HEK293 (cell line): ENCODE results near the gene ASIC4.

Experiments
- AEBP2 ChIP-seq: fragments of 450-650 bp; formaldehyde crosslinking; IDR thresholded peaks from 2 replicates; pipeline ENCODE4 v1.5.1; 2016; ENCODE audit warnings: missing biosample characterization, missing genetic modification characterization, borderline replicate concordance
- FEZF1 ChIP-seq: fragments of 450-650 bp; formaldehyde crosslinking; IDR thresholded peaks from 2 replicates; pipeline ENCODE4 v1.5.1; 2016; ENCODE audit warnings: missing biosample characterization, missing genetic modification characterization
- ZNF202 ChIP-seq: fragments of 450-650 bp; formaldehyde crosslinking; IDR thresholded peaks from 2 replicates; pipeline ENCODE4 v1.5.1; 2016; ENCODE audit warnings: missing biosample characterization, missing genetic modification characterization, borderline replicate concordance
- ZNF311 ChIP-seq: fragments of 450-650 bp; formaldehyde crosslinking; IDR thresholded peaks from 2 replicates; pipeline ENCODE4 v1.5.1; 2017; ENCODE audit warnings: missing biosample characterization, missing genetic modification characterization, borderline replicate concordance
- ZNF624 ChIP-seq: fragments of 450-650 bp; formaldehyde crosslinking; IDR thresholded peaks from 2 replicates; pipeline ENCODE4 v1.5.1; 2017; ENCODE audit warnings: missing biosample characterization, missing genetic modification characterization
- ZNF791 ChIP-seq: fragments of 450-650 bp; formaldehyde crosslinking; IDR thresholded peaks from 2 replicates; pipeline ENCODE4 v1.5.1; 2016; ENCODE audit warnings: missing biosample characterization, missing genetic modification characterization

ASIC4 gene

DNA sequence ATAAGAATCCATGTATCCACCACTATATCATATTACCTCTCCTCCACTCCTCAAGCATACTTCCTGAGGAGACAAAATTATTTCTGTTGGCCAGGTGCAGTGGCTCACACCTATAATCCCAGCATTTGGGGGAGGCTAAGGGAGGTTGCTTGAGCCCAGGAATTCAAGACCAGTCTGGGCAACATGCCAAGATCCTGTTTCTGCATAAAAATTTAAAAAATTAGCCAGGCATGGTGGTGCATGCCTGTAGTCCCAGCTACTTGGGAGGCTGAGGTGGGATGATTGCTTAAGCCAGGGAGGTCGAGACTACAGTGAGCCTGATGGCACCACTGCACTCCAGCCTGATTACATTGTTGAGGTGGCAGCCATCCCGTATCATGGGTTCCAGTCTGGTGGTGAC is 67.1 kb downstream of the ASIC4 start (continued):
- TF ChIP-seq AEBP2 (tag by site-specific recombination) (no peak), ZNF311 (tag by site-specific recombination) (no peak), ZNF791 (tag by site-specific recombination) (no peak), FEZF1 (tag by site-specific recombination) (no peak), ZNF202 (tag by site-specific recombination) (no peak), ZNF624 (tag by site-specific recombination) (no peak)
